ENCODE measurements around the gene ADCY7.

DNA sequence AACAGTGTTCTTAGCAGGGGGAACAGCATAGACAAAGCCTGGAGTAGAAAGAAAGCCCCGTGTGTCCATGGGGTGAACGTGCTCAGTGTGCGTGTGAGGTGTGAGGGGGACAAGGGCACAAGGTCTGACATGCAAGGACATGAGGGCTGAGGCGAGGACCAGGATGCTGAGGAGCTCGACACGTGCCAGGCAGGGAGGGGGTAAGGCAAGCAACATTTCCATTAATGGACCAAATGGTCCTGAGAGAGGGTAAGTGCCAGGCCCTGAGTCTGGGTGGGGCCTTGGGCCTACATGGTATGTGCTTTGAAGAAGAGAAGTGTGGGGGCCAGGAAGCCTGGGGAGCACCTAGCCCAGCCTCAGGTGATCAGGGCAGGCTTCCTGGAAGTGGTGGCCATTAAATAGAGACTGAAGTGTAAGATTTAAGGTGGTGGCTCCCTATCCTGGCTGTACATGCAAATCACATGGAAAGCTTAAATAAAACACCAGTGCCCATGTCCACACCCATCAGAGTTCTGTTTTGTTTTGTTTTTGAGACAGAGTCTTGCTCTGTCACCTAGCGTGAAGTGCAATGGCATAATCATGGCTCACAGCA, 29.3 kb downstream of the ADCY7 start:
- TF ChIP-seq CTCF (IDR thresholded peaks at IDR 0.05) (no peak), POLR2A (IDR thresholded peaks at IDR 0.05) (no peak)
